ENCODE data around the gene RGS12. TPM values are rescaled to one million over a fixed set of nuclear protein-coding genes. Genes with fewer than 3 reads are reported as not detected.

Gene RGS12
- total RNA-seq, 2 experiments from 2014 or later, result 8.0 to 9.4 TPM

- DNase-seq (no peak), ATAC-seq (no peak)
- CTCF ChIA-PET, result no interaction called here
- Mint-ChIP-seq H3K4me1 (no peaks in the 10 kb centered on the region), H3K27me3 (no peaks in the 10 kb centered on the region), H3K36me3 (ENCODE audit: low read depth) (peaks cover 7% of the 10 kb centered on the region), H3K27ac (no peak overlapping the region), H3K9me3 (ENCODE audit: low read depth) (no peaks in the 10 kb centered on the region), H3K4me3 (no peak overlapping the region)
- POLR2A ChIA-PET, result no interaction called here
- intact Hi-C loops (cut with DNase I, micrococcal nuclease), result no loop called here
Observed at GRCh38 chr4:3321295-3321889, 28.6 kb downstream of the RGS12 start.

- ChIA-PET CTCF (no interaction called here), POLR2A (no interaction called here)
- Mint-ChIP-seq H3K27ac (no peak overlapping the region), H3K9me3 (ENCODE audit: low read depth) (no peaks in the 10 kb centered on the region), H3K27me3 (no peaks in the 10 kb centered on the region), H3K4me1 (no peaks in the 10 kb centered on the region), H3K4me3 (no peak overlapping the region), H3K36me3 (ENCODE audit: low read depth) (peaks cover 6% of the 10 kb centered on the region)
- ATAC-seq (no peak), DNase-seq (no peak)
- intact Hi-C loops (cut with DNase I, micrococcal nuclease), result no loop called here
Observed at GRCh38 chr4:3322059-3322550, 29.3 kb downstream of the RGS12 start.

- intact Hi-C loops (cut with DNase I, micrococcal nuclease), result no loop called here
- POLR2A ChIA-PET, result no interaction called here
- H3K27me3 Mint-ChIP-seq, result no peaks in the 10 kb centered on the region
- peaks cover 5% of the 10 kb centered on the region for H3K36me3 Mint-ChIP-seq (ENCODE audit: low read depth)
- ATAC-seq (no peak), DNase-seq (no peak)
- no peak overlapping the region for H3K4me3 Mint-ChIP-seq
- no peaks in the 10 kb centered on the region for H3K4me1 Mint-ChIP-seq
- no peak overlapping the region for H3K27ac Mint-ChIP-seq
- no peaks in the 10 kb centered on the region for H3K9me3 Mint-ChIP-seq (ENCODE audit: low read depth)
- CTCF ChIA-PET, result interaction anchor here (0.6 kb wide), 1 partner anchor 11 kb away, joined by 3 read pairs; no protein-coding TSS in a partner anchor
Observed at GRCh38 chr4:3323071-3323481, 30.3 kb downstream of the RGS12 start.

GRCh38 chr4:3324093-3324815 lies 31.4 kb downstream of the RGS12 start:
- Mint-ChIP-seq H3K9me3 (ENCODE audit: low read depth) (no peaks in the 10 kb centered on the region), H3K27ac (no peak overlapping the region), H3K4me3 (no peak overlapping the region), H3K27me3 (no peaks in the 10 kb centered on the region), H3K4me1 (no peaks in the 10 kb centered on the region), H3K36me3 (ENCODE audit: low read depth) (peaks cover 5% of the 10 kb centered on the region)
- ATAC-seq (no peak), DNase-seq (no peak)
- CTCF ChIA-PET, result interaction anchor here (0.9 kb wide), 1 partner anchor 217 kb away, joined by 3 read pairs; no protein-coding TSS in a partner anchor
- POLR2A ChIA-PET, result no interaction called here
- intact Hi-C loops (cut with DNase I, micrococcal nuclease), result no loop called here

- no peak for ATAC-seq
- DNase-seq, result no peak
- H3K4me1 Mint-ChIP-seq, result peaks cover under 1% of the 10 kb centered on the region
- H3K9me3 Mint-ChIP-seq (ENCODE audit: low read depth), result no peaks in the 10 kb centered on the region
- POLR2A ChIA-PET, result no interaction called here
- no peaks in the 10 kb centered on the region for H3K36me3 Mint-ChIP-seq (ENCODE audit: low read depth)
- H3K27ac Mint-ChIP-seq, result no peak overlapping the region
- H3K27me3 Mint-ChIP-seq, result no peaks in the 10 kb centered on the region
- CTCF ChIA-PET, result interaction anchor here (0.6 to 1.7 kb wide), 2 partner anchors 14 to 17 kb away, joined by 3 to 4 read pairs; no protein-coding TSS in a partner anchor
- intact Hi-C loops (cut with DNase I, micrococcal nuclease), result no loop called here
- no peak overlapping the region for H3K4me3 Mint-ChIP-seq
Observed at GRCh38 chr4:3328814-3329663, 36.2 kb downstream of the RGS12 start.

- Mint-ChIP-seq H3K36me3 (ENCODE audit: low read depth) (no peaks in the 10 kb centered on the region), H3K27ac (no peak overlapping the region), H3K9me3 (ENCODE audit: low read depth) (no peaks in the 10 kb centered on the region), H3K27me3 (no peaks in the 10 kb centered on the region), H3K4me3 (no peak overlapping the region), H3K4me1 (peaks cover 6% of the 10 kb centered on the region)
- DNase-seq (no peak), ATAC-seq (no peak)
- ChIA-PET POLR2A (no interaction called here), CTCF (interaction anchor here (0.6 to 1.7 kb wide), 2 partner anchors 16 to 119 kb away, joined by 3 to 4 read pairs; no protein-coding TSS in a partner anchor)
- intact Hi-C loops (cut with DNase I, micrococcal nuclease), result no loop called here
Observed at GRCh38 chr4:3329887-3330286, 37.1 kb downstream of the RGS12 start.

- Mint-ChIP-seq H3K27ac (no peak overlapping the region), H3K9me3 (ENCODE audit: low read depth) (no peaks in the 10 kb centered on the region), H3K36me3 (ENCODE audit: low read depth) (no peaks in the 10 kb centered on the region), H3K4me3 (no peak overlapping the region), H3K27me3 (no peaks in the 10 kb centered on the region), H3K4me1 (peaks cover 6% of the 10 kb centered on the region)
- CTCF ChIA-PET, result no interaction called here
- ATAC-seq, result no peak
- intact Hi-C loops (cut with DNase I, micrococcal nuclease), result no loop called here
- no peak for DNase-seq
- POLR2A ChIA-PET, result no interaction called here
Observed at GRCh38 chr4:3330707-3331106, 37.9 kb downstream of the RGS12 start.

- no peaks in the 10 kb centered on the region for H3K36me3 Mint-ChIP-seq (ENCODE audit: low read depth)
- DNase-seq, result no peak
- H3K27ac Mint-ChIP-seq, result no peak overlapping the region
- POLR2A ChIA-PET, result no interaction called here
- peaks cover 6% of the 10 kb centered on the region for H3K4me1 Mint-ChIP-seq
- no peak overlapping the region for H3K4me3 Mint-ChIP-seq
- no peaks in the 10 kb centered on the region for H3K9me3 Mint-ChIP-seq (ENCODE audit: low read depth)
- intact Hi-C loops (cut with DNase I, micrococcal nuclease), result no loop called here
- no peak for ATAC-seq
- CTCF ChIA-PET, result no interaction called here
- H3K27me3 Mint-ChIP-seq, result no peaks in the 10 kb centered on the region
Observed at GRCh38 chr4:3331511-3332394, 38.9 kb downstream of the RGS12 start.

- intact Hi-C loops (cut with DNase I, micrococcal nuclease), result no loop called here
- H3K27ac Mint-ChIP-seq, result no peak overlapping the region
- no peak for DNase-seq
- H3K36me3 Mint-ChIP-seq (ENCODE audit: low read depth), result no peaks in the 10 kb centered on the region
- no peak overlapping the region for H3K4me3 Mint-ChIP-seq
- peaks cover 6% of the 10 kb centered on the region for H3K4me1 Mint-ChIP-seq
- ChIA-PET CTCF (no interaction called here), POLR2A (no interaction called here)
- no peak for ATAC-seq
- no peaks in the 10 kb centered on the region for H3K9me3 Mint-ChIP-seq (ENCODE audit: low read depth)
- H3K27me3 Mint-ChIP-seq, result no peaks in the 10 kb centered on the region
Observed at GRCh38 chr4:3332498-3332897, 39.7 kb downstream of the RGS12 start.

GRCh38 chr4:3334316-3334715 lies 41.5 kb downstream of the RGS12 start:
- CTCF ChIA-PET, result interaction anchor here (0.7 to 1.1 kb wide), 2 partner anchors 12 to 133 kb away, joined by 3 to 7 read pairs; no protein-coding TSS in a partner anchor

GRCh38 chr4:3335385-3335784 lies 42.6 kb downstream of the RGS12 start:
- ChIA-PET CTCF (no interaction called here), POLR2A (no interaction called here)

More at GRCh38 chr4:3334316-3334715, 41.5 kb downstream of the RGS12 start:
- DNase-seq (no peak), ATAC-seq (no peak)
- H3K27ac Mint-ChIP-seq, result no peak overlapping the region
- no peaks in the 10 kb centered on the region for H3K9me3 Mint-ChIP-seq (ENCODE audit: low read depth)
- POLR2A ChIA-PET, result no interaction called here
- peaks cover 6% of the 10 kb centered on the region for H3K4me1 Mint-ChIP-seq
- H3K27me3 Mint-ChIP-seq, result no peaks in the 10 kb centered on the region
- H3K4me3 Mint-ChIP-seq, result no peak overlapping the region
- intact Hi-C loops (cut with DNase I, micrococcal nuclease), result no loop called here
- H3K36me3 Mint-ChIP-seq (ENCODE audit: low read depth), result no peaks in the 10 kb centered on the region

More at GRCh38 chr4:3335385-3335784, 42.6 kb downstream of the RGS12 start:
- no peaks in the 10 kb centered on the region for H3K36me3 Mint-ChIP-seq (ENCODE audit: low read depth)
- intact Hi-C loops (cut with DNase I, micrococcal nuclease), result no loop called here
- H3K27me3 Mint-ChIP-seq, result no peaks in the 10 kb centered on the region
- no peaks in the 10 kb centered on the region for H3K9me3 Mint-ChIP-seq (ENCODE audit: low read depth)
- no peak for ATAC-seq
- no peak overlapping the region for H3K27ac Mint-ChIP-seq
- H3K4me3 Mint-ChIP-seq, result no peak overlapping the region
- H3K4me1 Mint-ChIP-seq, result peaks cover 6% of the 10 kb centered on the region
- DNase-seq, result no peak
